Measurements from ENCODE around the gene GAL3ST3.

- no peak for TF ChIP-seq CTCF (IDR thresholded peaks at IDR 0.05; ENCODE audit: borderline replicate concordance, extremely low read depth, low read length, poor library complexity, severe bottlenecking)
- TF ChIP-seq EZH2 (IDR thresholded peaks at IDR 0.05; ENCODE audit: borderline replicate concordance, low read depth, low read length, severe bottlenecking): no peak
Measured at GRCh38 chr11:66032957-66033735, 15.8 kb downstream of the GAL3ST3 start.

Measured in DND-41 (cell line).